Ascending aorta (tissue), 2 donors: ENCODE results near the gene VRK2. TPM values are rescaled to one million over a fixed set of nuclear protein-coding genes. Genes with fewer than 3 reads are reported as not detected.

ENCODE experiments used
- DNase-seq, 2 donors: peaks; one replicate each; pipeline ENCODE4 v3.0.0-alpha.2; 2019; ENCODE audit warnings: low spot score in 2 of 2
- H3K27ac ChIP-seq, 2 donors: fragments of 200-600 bp; sonication (generic); one replicate each; pipeline ENCODE4 v1.5.1; 2016 to 2017; ENCODE audit warnings: mild to moderate bottlenecking in 1 of 2
- H3K27me3 ChIP-seq: fragments of 200-600 bp; sonication (generic); one replicate; pipeline ENCODE4 v1.5.1; 2017
- H3K36me3 ChIP-seq, 2 donors: fragments of 200-600 bp; sonication (generic); one replicate each; pipeline ENCODE4 v1.5.1; 2016
- H3K4me1 ChIP-seq, 2 donors: fragments of 200-600 bp; sonication (generic); one replicate each; pipeline ENCODE4 v1.5.1; 2016 to 2017; ENCODE audit warnings: mild to moderate bottlenecking in 1 of 2
- H3K4me3 ChIP-seq, 2 donors: fragments of 200-600 bp; sonication (generic); one replicate each; pipeline ENCODE4 v1.5.1; 2016 to 2017; ENCODE audit warnings: mild to moderate bottlenecking in 1 of 2
- H3K9me3 ChIP-seq, 2 donors: fragments of 200-600 bp; sonication (generic); one replicate each; pipeline ENCODE4 v1.5.1; 2016
- CTCF ChIP-seq, 3 experiments: fragments of 200-600 bp in 2 of 3; fragments of 450-650 bp in 1 of 3; sonication (generic) in 2 of 3; IDR thresholded peaks; one replicate each; pipeline ENCODE4 v1.5.1; 2016 to 2019; ENCODE audit warnings: antibody characterized with exemption in 3 of 3, mild to moderate bottlenecking in 1 of 3, moderate library complexity in 1 of 3
- intact Hi-C: fragments of 100-400 bp; cut with DNase I; formaldehyde crosslinking; loops from one replicate; pipeline ENCODE4 v1.15.1; 2023
- total RNA-seq: library from RNA; depleted of rRNA; stranded (reverse); fragments of >200 nt; gene quantifications from one replicate; pipeline ENCODE4 v1.1.0, GENCODE V29; 2016

Gene VRK2
- total RNA-seq, 1 donor from 2014 or later = 15.8 TPM

GRCh38 chr2:58063641-58064040 lies 17.0 kb downstream of the VRK2 start:
- Histone ChIP-seq H3K4me1 (no peaks in the 10 kb centered on the region), H3K27ac (no peak overlapping the region), H3K4me3 (no peak overlapping the region), H3K36me3 (peaks cover 6 to 7% of the 10 kb centered on the region in 2 donors), H3K27me3 (no peaks in the 10 kb centered on the region), H3K9me3 (no peaks in the 10 kb centered on the region)
- DNase-seq = no peak
- TF ChIP-seq CTCF (IDR thresholded peaks at IDR 0.05) = no peak
- intact Hi-C loops = no loop called here

- no peak for DNase-seq
- H3K4me1 ChIP-seq = no peaks in the 10 kb centered on the region
- H3K27me3 ChIP-seq = no peaks in the 10 kb centered on the region
- no peak overlapping the region for H3K4me3 ChIP-seq
- TF ChIP-seq CTCF (IDR thresholded peaks at IDR 0.05) = no peak
- H3K36me3 ChIP-seq = peaks cover 1 to 7% of the 10 kb centered on the region in 2 donors
- intact Hi-C loops = no loop called here
- H3K27ac ChIP-seq = no peak overlapping the region
- H3K9me3 ChIP-seq = no peaks in the 10 kb centered on the region
Observed at GRCh38 chr2:58064086-58064485, 17.5 kb downstream of the VRK2 start.

GRCh38 chr2:58065248-58065647 lies 18.6 kb downstream of the VRK2 start:
- no peak for TF ChIP-seq CTCF (IDR thresholded peaks at IDR 0.05)

GRCh38 chr2:58067001-58067400 lies 20.4 kb downstream of the VRK2 start:
- intact Hi-C loops = no loop called here
- H3K9me3 ChIP-seq = no peaks in the 10 kb centered on the region
- no peaks in the 10 kb centered on the region for H3K27me3 ChIP-seq
- TF ChIP-seq CTCF (IDR thresholded peaks at IDR 0.05) = no peak
- no peak overlapping the region for H3K4me3 ChIP-seq
- no peaks in the 10 kb centered on the region for H3K4me1 ChIP-seq
- DNase-seq = no peak
- peaks cover 0 to 12% of the 10 kb centered on the region in 2 donors for H3K36me3 ChIP-seq
- H3K27ac ChIP-seq = no peak overlapping the region

More at GRCh38 chr2:58065248-58065647, 18.6 kb downstream of the VRK2 start:
- H3K4me3 ChIP-seq = no peak overlapping the region
- intact Hi-C loops = no loop called here
- no peaks in the 10 kb centered on the region for H3K9me3 ChIP-seq
- no peak overlapping the region for H3K27ac ChIP-seq
- no peaks in the 10 kb centered on the region for H3K4me1 ChIP-seq
- peaks cover 0 to 11% of the 10 kb centered on the region in 2 donors for H3K36me3 ChIP-seq
- H3K27me3 ChIP-seq = no peaks in the 10 kb centered on the region
- DNase-seq = no peak

- intact Hi-C loops = no loop called here
- no peaks in the 10 kb centered on the region for H3K4me1 ChIP-seq
- H3K9me3 ChIP-seq = no peaks in the 10 kb centered on the region
- H3K27me3 ChIP-seq = no peaks in the 10 kb centered on the region
- TF ChIP-seq CTCF (IDR thresholded peaks at IDR 0.05) = no peak
- no peak overlapping the region for H3K4me3 ChIP-seq
- no peak overlapping the region for H3K27ac ChIP-seq
- H3K36me3 ChIP-seq = peaks cover 0 to 10% of the 10 kb centered on the region in 2 donors
- no peak for DNase-seq
Observed at GRCh38 chr2:58070765-58071164, 24.2 kb downstream of the VRK2 start.

- Histone ChIP-seq H3K27ac (no peak overlapping the region), H3K4me3 (no peak overlapping the region), H3K36me3 (peaks cover 0 to 10% of the 10 kb centered on the region in 2 donors), H3K9me3 (no peaks in the 10 kb centered on the region), H3K27me3 (no peaks in the 10 kb centered on the region), H3K4me1 (no peaks in the 10 kb centered on the region)
- DNase-seq = no peak
- no peak for TF ChIP-seq CTCF (IDR thresholded peaks at IDR 0.05)
- intact Hi-C loops = no loop called here
Observed at GRCh38 chr2:58072102-58072501, 25.5 kb downstream of the VRK2 start.
